ELR (cell line): ENCODE results near the gene LITAF.
A peak's percentile ranks its signal among the peaks of the same experiment; 100 is the strongest.

ENCODE experiments used
- DNase-seq: peaks from one replicate; pipeline ENCODE4 v3.0.0-alpha.2; 2015; ENCODE audit warnings: low read depth

The LITAF gene

GRCh38 chr16:11550791-11551498 is 35.8 kb downstream of the LITAF start:
- no peak for DNase-seq

GRCh38 chr16:11547118-11547916 is 39.4 kb downstream of the LITAF start:
- no peak for DNase-seq

GRCh38 chr16:11546608-11547061 is 40.1 kb downstream of the LITAF start:
- peak; percentile 42 for DNase-seq

DNA sequence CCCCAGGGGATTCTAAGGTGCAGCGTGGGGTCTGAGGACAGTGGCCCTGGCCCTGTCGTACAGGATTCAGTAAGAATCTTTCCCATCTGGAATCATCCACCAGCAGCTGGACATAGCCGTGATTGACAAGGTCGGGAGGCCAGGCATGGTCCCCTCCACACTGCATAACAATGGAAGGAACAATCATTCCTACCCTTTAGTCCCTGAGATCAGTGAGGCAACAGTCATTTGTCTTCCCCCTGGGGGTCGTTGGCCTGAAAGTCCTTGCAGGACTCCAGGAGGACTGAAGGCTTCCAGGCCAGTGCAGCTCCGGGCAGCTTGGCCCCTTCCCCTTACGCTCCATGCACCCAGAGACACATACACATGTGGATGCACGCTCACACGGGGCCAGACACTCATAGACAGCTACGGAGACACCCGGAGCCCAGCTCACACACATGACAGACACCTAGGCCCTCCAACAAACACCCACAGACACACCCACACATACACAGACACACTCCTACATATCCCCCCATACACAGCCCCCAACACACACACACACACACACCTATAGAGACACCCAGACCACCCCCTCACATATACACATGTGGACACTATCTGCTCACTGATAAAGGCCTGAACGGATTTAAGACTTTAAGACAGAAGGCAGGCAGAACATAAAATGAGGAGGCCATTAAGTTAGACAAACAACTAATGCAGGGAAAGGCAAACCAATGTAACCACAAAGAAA is 42.9 kb downstream of the LITAF start:
- no peak for DNase-seq

GRCh38 chr16:11542069-11542744 is 44.5 kb downstream of the LITAF start:
- no peak for DNase-seq

- DNase-seq: no peak
Measured at GRCh38 chr16:11539641-11540050, 47.1 kb downstream of the LITAF start.

DNA sequence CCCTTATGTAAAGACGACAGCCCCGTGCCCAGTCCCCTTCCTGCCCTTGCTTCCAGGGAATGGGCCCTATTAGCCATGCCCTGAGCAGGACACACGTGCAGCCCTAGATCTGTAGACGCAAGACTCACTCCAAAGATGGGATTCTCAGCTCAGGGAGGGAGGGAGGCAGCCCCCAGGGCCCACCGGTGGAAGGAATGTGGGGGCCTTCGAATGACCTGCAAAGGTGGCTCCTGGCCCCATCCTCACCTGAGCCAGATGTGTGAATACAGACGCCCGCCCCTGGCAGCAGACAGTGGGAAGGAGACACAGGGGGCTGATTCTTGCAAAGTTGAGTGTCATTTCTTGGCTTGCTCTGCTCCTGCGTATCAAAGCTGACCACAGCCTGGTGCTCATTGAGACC is 47.8 kb downstream of the LITAF start:
- no peak for DNase-seq

DNA sequence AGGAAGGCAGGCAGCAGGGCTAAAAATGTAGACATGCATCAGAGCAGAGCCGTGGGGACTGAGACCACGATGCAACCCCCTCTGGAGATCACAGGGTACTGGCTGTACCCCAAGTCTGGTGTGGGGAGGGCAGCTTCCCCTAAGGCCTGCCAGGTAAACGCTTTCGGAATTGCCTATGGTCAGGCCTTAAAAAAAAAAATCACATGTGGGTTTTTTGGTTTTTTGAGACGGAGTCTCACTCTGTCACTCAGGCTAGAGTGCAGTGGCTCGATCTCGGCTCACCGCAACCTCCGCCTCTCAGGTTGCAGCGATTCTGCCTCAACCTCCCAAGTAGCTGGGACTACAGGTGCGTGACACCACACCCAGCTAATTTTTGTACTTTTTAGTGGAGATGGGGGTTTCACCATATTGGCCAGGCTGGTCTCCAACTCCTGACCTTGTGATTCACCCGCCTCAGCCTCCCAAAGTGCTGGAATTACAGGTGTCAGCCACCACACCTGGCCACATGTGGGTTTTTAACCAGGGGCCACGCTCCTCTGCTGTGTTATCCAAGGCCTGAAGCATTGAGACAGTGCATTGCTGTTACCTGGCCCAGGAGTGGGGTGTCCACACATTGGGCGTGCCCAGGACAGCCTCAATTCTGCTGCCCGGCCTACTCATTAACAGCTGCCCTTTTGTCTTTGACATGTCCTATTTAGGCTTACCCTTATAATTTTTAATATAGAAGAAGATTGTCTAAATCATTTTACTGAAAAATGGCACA is 50.4 kb downstream of the LITAF start:
- DNase-seq: no peak

DNA sequence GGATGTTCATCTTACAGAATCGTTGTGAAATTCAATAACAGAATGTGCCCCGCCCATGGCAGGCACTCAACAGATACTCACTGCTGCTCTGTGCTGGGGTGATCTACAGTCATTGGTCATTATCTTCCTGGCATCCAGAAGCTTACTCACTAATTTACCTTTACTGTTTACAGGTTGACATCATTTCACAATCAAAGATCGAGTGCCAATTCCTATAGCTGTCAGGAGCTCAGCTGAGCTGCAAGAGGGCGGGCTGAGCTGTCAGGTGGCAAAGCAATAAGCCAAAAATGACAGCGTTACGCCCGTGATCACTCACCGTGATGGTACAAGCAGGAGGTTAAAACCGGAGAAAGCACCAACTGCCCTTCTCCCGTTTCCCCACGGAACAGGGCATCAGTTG is 51.2 kb downstream of the LITAF start:
- DNase-seq: no peak

GRCh38 chr16:11534262-11534661 is 52.5 kb downstream of the LITAF start:
- no peak for DNase-seq

DNA sequence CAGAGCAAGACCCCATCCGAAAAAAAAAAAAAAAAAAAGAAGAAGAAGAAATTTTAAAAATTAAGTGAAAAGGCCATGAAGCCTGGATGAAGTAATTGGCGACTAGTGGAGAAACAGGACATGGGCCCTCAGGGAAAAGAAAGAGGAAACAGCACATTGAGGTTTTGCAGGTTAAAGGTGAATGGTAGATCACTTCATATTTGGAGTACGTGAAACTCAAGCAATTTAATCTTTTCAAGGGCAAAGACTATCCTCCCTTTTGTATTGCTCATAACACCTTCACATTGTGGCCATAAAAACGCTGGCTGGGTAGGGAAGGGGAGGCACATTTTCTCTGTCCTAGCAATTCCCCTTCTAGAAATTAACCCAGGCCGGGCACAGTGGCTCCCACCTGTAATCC is 53.1 kb downstream of the LITAF start:
- no peak for DNase-seq

- DNase-seq: peak; percentile 25
Measured at GRCh38 chr16:11530171-11530940, 56.4 kb downstream of the LITAF start.

GRCh38 chr16:11529285-11529684 is 57.4 kb downstream of the LITAF start:
- no peak for DNase-seq

- no peak for DNase-seq
Measured at GRCh38 chr16:11528053-11528452, 58.7 kb downstream of the LITAF start.

GRCh38 chr16:11526655-11527350 is 59.9 kb downstream of the LITAF start:
- no peak for DNase-seq

DNA sequence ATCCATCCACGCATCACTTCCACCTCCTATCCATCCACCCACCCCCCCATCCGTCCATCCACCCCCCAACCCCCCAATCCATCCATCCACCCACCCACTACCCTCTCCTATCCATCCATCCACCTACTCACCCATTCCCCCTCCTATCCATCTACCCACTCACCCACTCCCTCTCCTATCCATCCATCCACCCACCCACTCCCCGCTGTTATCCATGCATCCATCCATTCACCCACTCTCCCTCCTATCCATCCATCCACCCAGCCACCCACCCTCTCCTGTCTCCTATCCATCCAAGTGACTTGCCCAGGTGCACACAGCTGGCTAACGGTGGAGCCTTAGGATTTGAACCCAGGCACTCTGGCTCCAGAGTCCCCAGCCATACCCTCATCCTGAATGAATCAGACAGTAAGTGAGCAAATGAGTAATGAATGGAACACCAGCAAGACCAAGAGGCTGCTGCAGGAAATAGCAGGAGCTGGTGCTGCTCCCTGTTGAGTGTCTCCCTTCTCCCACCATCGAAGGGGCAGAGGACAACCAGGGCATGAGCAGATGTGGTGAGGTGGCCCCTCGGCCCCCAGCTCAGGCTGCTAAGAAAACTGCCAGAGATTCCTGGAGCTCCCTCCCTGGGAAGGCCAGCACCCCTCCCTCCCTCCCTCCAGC is 62.5 kb downstream of the LITAF start:
- no peak for DNase-seq

DNA sequence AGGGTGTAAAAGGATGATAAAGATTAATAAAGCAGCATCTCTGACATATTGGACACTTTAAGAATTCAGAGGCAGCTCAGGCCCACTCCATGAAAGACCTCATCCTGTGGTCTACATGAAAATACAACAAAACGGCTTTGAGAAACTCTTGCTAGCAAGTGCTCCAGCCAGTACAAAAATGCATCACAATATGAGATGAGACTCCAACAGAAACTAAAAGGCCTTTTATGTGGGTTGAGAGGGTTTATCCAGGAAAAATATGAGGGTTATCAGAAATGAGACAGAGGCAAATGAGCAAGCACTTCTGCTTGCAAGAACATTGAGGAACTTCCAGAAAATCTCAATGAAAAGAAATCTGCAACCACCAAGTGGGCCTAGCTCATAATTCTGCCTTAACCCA is 65.7 kb downstream of the LITAF start:
- DNase-seq: no peak

- no peak for DNase-seq
Measured at GRCh38 chr16:11520442-11520841, 66.3 kb downstream of the LITAF start.

GRCh38 chr16:11517961-11518360 is 68.8 kb downstream of the LITAF start:
- no peak for DNase-seq
